Activated CD4-positive, alpha-beta T cell treated with anti-CD3 and anti-CD28 coated beads for 48 hours (primary cell): ENCODE results near the gene OXER1.

ENCODE experiments used
- DNase-seq: peaks from one replicate; pipeline ENCODE4 v3.0.0-alpha.2; 2020

OXER1 gene

GRCh38 chr2:42768706-42769256 lies 4.8 kb upstream of the OXER1 start:
- DNase-seq, result no peak

GRCh38 chr2:42767899-42768705 lies 4.2 kb upstream of the OXER1 start:
- no peak for DNase-seq

GRCh38 chr2:42767080-42767898 lies 3.4 kb upstream of the OXER1 start:
- DNase-seq, result no peak

- DNase-seq, result no peak
Measured at GRCh38 chr2:42765686-42766085, 1.8 kb upstream of the OXER1 start.

GRCh38 chr2:42764901-42765300 lies 966 bp upstream of the OXER1 start:
- no peak for DNase-seq

- DNase-seq, result no peak
Measured at GRCh38 chr2:42762823-42763804, 821 bp downstream of the OXER1 start.

GRCh38 chr2:42762155-42762554 lies 1.8 kb downstream of the OXER1 start:
- no peak for DNase-seq

GRCh38 chr2:42761554-42761953 lies 2.4 kb downstream of the OXER1 start:
- DNase-seq, result no peak

GRCh38 chr2:42758751-42759150 lies 5.2 kb downstream of the OXER1 start:
- DNase-seq, result no peak

- no peak for DNase-seq
Measured at GRCh38 chr2:42757981-42758740, 5.8 kb downstream of the OXER1 start.

GRCh38 chr2:42756966-42757513 lies 6.9 kb downstream of the OXER1 start:
- DNase-seq, result no peak

- no peak for DNase-seq
Measured at GRCh38 chr2:42756150-42756775, 7.7 kb downstream of the OXER1 start.

GRCh38 chr2:42755191-42755880 lies 8.6 kb downstream of the OXER1 start:
- peak; percentile 38 for DNase-seq

GRCh38 chr2:42754776-42755140 lies 9.2 kb downstream of the OXER1 start:
- no peak for DNase-seq

GRCh38 chr2:42754021-42754775 lies 9.7 kb downstream of the OXER1 start:
- DNase-seq, result no peak

GRCh38 chr2:42752816-42753813 lies 10.8 kb downstream of the OXER1 start:
- no peak for DNase-seq

GRCh38 chr2:42752314-42752713 lies 11.6 kb downstream of the OXER1 start:
- no peak for DNase-seq

GRCh38 chr2:42748840-42749239 lies 15.1 kb downstream of the OXER1 start:
- no peak for DNase-seq
